Endothelial cell of hepatic sinusoid (primary cell): ENCODE results near the gene CYP19A1.
"Not testable (repeated sequence)": the region's sequence is repeated elsewhere in the genome, so short reads cannot be mapped to it uniquely, and the experiment has no call there.

Experiments
- in situ Hi-C: cut with HindIII; loops from 2 replicates; pipeline ENCODE4 v1.10.0; 2017; ENCODE audit warnings: low sequenced_read_pairs

The CYP19A1 gene

GRCh38 chr15:51266656-51267050 is 71.7 kb downstream of the CYP19A1 start:
- in situ Hi-C loops = no loop called here

DNA sequence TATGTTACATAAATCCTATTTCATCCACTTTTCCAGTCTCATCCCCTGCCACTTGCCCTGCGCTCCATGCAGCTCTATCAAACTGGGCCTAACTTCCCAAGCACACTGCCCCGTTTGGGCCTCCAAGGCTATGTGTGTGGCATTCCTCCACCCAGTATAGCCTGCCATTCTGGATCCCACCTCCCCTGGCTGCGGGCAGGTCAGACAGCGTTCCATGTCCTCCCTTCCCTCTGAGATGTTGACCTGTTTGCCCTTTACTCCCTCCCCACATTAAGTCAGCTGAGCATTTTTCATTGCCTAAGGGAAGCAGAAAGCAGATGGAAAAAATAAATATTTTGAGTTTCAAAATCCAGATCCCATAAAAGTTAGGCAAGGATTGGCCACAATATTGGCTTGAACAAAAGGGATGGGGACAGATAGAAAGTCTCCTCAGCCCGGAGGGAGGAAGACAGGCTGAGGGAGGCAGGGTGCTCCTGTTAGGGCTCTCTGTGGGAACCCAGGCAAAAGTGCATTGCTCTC is 73.3 kb downstream of the CYP19A1 start:
- in situ Hi-C loops = no loop called here

GRCh38 chr15:51263726-51264125 is 74.7 kb downstream of the CYP19A1 start:
- in situ Hi-C loops = no loop called here

- in situ Hi-C loops = no loop called here
Observed at GRCh38 chr15:51263116-51263515, 75.3 kb downstream of the CYP19A1 start.

DNA sequence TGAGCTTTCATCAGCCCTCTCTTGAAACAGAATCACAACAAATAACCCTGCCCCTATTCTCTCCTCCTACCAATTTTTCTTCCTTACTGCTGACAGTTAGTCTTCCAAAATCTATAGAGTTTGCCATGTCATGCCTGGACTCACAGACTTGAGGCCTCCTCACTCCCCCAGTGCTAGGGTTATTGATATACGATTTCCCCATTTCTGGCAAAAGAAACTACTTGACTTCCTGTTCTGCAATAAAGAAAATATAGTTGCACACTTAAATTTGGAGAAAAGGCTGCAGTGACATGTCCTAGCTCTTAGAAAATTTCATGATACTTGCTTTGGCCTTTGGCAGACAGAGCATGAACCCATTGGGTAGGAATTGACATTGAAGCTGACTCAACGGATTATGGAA is 75.9 kb downstream of the CYP19A1 start:
- in situ Hi-C loops = no loop called here

GRCh38 chr15:51261113-51261512 is 77.3 kb downstream of the CYP19A1 start:
- in situ Hi-C loops = not testable (repeated sequence)

DNA sequence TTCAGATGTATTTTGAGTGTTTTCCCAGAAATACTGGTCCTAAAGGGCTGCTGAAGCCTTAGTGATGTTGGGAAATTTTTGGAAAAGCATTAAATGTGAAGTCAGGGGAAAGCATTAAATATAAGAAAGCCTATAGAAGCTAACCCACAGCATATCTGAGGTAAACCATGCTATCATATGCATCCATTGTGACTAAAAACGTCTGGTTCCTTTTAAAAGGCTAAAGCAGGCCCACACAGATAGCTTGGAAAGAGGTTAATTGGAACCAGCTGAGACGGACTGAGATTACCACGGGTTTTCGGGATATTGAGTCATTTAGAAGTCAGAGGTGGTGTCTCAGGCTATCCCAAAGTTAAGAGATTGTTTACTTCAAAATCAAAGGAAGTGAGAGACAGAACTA is 78.2 kb downstream of the CYP19A1 start:
- in situ Hi-C loops = no loop called here

DNA sequence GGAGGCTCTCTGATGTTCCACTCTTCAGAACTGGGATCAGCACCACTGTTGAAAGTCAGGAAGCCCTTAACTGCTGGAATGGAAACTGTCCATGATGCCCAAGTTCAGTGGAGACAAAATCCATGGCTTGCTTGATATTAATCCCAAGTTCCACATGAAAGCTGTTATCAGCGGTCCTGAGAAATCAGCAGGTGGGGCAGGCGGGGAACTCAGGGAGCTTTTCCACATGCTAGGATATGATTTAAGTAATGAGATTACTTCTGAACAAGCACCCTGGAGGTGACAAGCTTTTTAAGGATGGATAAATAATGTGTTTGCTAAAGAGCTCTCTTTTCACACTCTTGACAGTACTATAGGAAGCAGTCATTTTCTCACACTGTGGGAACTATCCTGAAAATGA is 82.9 kb downstream of the CYP19A1 start:
- in situ Hi-C loops = no loop called here

GRCh38 chr15:51253366-51253765 is 85.0 kb downstream of the CYP19A1 start:
- in situ Hi-C loops = no loop called here

DNA sequence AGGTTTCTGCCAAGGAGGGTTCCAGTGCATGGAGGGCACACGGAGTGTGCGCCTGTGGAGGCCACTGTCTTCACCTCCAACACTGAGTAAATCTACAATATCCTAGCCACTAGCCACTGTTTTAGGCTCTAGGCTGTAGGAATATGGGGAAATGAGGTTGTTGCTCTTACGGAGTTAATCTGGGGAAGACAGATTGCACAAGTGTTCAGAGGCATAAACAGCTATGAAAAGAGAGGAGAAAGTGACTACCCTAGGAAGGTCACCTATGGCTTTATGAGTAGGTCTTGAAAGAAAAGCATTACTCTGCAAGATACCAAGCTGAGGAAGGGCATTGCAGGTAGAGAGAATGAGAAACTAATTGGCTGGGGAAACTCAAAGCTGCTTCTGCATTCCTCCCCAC is 85.7 kb downstream of the CYP19A1 start:
- in situ Hi-C loops = no loop called here

- in situ Hi-C loops = no loop called here
Observed at GRCh38 chr15:51251556-51251955, 86.8 kb downstream of the CYP19A1 start.

- in situ Hi-C loops = no loop called here
Observed at GRCh38 chr15:51250217-51251011, 88.0 kb downstream of the CYP19A1 start.

GRCh38 chr15:51245628-51246027 is 92.8 kb downstream of the CYP19A1 start:
- in situ Hi-C loops = loop anchor here (5.0 kb wide), 1 partner anchor 37 kb away; no protein-coding TSS in a partner anchor

DNA sequence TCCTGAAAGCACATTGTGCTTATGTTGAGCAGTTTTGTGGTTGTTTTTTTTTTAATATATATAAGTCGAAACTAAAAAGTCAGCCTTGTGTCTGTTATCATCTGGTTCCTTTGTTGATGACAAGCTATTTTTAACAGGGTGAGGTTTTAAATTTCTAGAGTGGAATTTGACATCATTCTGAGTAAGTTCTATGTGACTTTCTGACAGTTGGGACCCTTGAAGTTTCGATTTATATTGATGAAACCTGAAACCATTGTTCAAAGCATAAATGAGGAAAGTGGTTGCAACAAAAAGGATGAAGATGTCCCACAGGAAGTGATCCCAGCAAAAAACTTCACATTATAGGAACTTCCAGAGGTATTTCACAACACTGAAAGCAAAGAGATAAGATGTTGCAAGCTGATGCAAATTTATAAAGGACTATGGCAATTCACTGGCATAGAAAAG is 94.0 kb downstream of the CYP19A1 start:
- in situ Hi-C loops = no loop called here

DNA sequence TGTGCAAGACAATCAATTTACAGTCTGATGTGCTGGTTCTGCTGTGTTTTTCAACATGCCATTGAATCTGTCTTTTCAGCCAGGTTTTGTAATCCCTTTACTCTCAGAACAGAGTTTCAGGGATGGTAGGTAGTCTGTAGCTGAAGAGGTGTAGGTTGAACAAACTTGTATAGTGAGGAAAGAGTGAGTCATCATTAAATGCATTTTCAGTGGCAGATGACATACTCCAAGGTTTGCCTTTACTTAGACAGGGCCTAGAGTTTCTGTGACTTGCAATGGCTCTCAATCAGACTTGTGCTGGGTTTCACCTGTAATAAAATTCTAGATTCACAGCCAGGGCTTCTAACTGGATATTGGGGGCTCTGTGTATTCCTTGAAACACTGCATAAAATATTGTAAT is 94.6 kb downstream of the CYP19A1 start:
- in situ Hi-C loops = no loop called here

DNA sequence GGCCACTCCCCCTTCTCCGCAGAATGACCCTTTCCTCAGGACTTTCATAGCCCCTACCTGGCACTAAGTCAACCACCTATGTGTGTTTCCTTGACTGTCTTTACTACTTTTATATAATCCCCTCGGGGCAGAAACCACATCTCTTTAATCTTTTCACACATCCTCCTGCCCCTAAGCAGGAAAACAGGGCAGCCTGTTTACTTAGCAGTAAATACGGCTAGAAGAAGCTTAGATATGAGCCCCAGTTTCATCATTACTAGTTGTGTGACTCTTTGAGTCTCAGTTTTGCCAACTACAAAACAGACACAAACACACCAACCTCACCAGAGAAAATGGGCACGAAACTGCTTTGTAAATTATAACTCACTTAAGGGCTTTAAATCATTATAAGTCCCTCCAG is 98.3 kb downstream of the CYP19A1 start:
- in situ Hi-C loops = no loop called here

DNA sequence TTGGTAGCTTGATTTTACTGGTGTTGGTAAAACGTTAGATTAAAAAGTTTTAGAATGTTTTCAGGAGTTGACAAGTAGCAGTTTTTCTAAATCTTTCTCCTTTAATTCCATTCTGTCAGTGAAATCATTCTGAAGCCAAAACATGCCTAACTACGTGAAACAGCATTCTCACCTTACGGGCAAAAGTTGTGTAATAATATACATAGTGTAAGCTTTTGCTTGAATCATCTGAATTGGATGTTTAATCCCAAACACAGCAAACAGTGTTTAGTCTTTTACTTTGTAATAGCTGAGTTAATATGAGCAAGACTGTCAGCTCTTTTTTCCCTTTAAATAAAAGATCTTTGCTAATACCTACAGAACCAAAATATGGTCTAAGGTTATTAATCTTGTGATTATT is 100.6 kb downstream of the CYP19A1 start:
- in situ Hi-C loops = no loop called here

- in situ Hi-C loops = no loop called here
Observed at GRCh38 chr15:51234176-51234927, 104.0 kb downstream of the CYP19A1 start.

DNA sequence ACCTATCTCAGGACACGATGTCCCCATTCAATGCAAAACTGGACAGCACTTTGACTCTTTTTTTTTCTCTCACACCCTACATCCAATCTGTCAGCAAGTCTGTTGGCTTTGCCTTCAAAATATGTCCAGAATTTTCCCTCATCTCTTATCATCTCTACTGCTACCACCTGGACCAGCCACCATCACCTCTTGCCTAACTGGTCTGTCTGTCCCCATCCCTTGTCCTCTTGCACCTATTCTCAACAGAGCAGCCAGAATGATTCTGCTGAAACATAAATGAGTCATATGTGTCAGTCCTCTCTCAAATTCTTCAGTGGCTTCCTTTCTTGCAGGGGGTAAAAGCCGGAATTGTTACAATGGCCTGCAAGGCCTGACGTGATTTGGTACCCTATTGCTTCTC is 105.8 kb downstream of the CYP19A1 start:
- in situ Hi-C loops = no loop called here

- in situ Hi-C loops = no loop called here
Observed at GRCh38 chr15:51229907-51230330, 108.5 kb downstream of the CYP19A1 start.

GRCh38 chr15:51227940-51228732 is 110.3 kb downstream of the CYP19A1 start:
- in situ Hi-C loops = no loop called here
